Suppressor macrophage treated with lipopolysaccharide for 1 hour (primary cell): Measurements from ENCODE around the gene FBP1.

Experiments used
- DNase-seq, 3 donors: peaks; one replicate each; pipeline ENCODE4 v3.0.0-alpha.2; 2020 to 2022

Gene FBP1

GRCh38 chr9:94655739-94656138 is 16.4 kb upstream of the FBP1 start:
- no peak for DNase-seq

- peak; percentile 92 to 93 (median 93) for DNase-seq
Measured at GRCh38 chr9:94654165-94654894, 15.0 kb upstream of the FBP1 start.

GRCh38 chr9:94650949-94651348 is 11.6 kb upstream of the FBP1 start:
- DNase-seq, result no peak

- DNase-seq, result peak; percentile 75 to 90 (median 87)
Measured at GRCh38 chr9:94649100-94649819, 9.9 kb upstream of the FBP1 start.

- DNase-seq, result peak in 2 of 3 donors; percentile 23 to 39
Measured at GRCh38 chr9:94648185-94648584, 8.9 kb upstream of the FBP1 start.

- DNase-seq, result peak in 1 of 3 donors; percentile 37
Measured at GRCh38 chr9:94645901-94646300, 6.6 kb upstream of the FBP1 start.

- peak in 2 of 3 donors; percentile 32 to 57 for DNase-seq
Measured at GRCh38 chr9:94644543-94644942, 5.2 kb upstream of the FBP1 start.

- DNase-seq, result no peak
Measured at GRCh38 chr9:94643741-94644140, 4.4 kb upstream of the FBP1 start.

GRCh38 chr9:94643176-94643575 is 3.9 kb upstream of the FBP1 start:
- peak; percentile 87 to 92 (median 91) for DNase-seq

GRCh38 chr9:94642501-94642900 is 3.2 kb upstream of the FBP1 start:
- no peak for DNase-seq

- DNase-seq, result no peak
Measured at GRCh38 chr9:94639999-94640376, 670 bp upstream of the FBP1 start.

GRCh38 chr9:94638335-94639060 is 820 bp downstream of the FBP1 start:
- DNase-seq, result peak in 2 of 3 donors; percentile 32 to 38

- no peak for DNase-seq
Measured at GRCh38 chr9:94632737-94633136, 6.6 kb downstream of the FBP1 start.

GRCh38 chr9:94631599-94631998 is 7.7 kb downstream of the FBP1 start:
- no peak for DNase-seq

- no peak for DNase-seq
Measured at GRCh38 chr9:94630833-94631232, 8.5 kb downstream of the FBP1 start.

GRCh38 chr9:94630281-94630680 is 9.0 kb downstream of the FBP1 start:
- DNase-seq, result no peak

GRCh38 chr9:94627287-94627686 is 12.0 kb downstream of the FBP1 start:
- DNase-seq, result no peak

- no peak for DNase-seq
Measured at GRCh38 chr9:94625835-94626234, 13.5 kb downstream of the FBP1 start.

GRCh38 chr9:94624629-94625028 is 14.7 kb downstream of the FBP1 start:
- DNase-seq, result no peak

- peak; percentile 56 to 69 (median 58) for DNase-seq
Measured at GRCh38 chr9:94623253-94623652, 16.1 kb downstream of the FBP1 start.

- DNase-seq, result no peak
Measured at GRCh38 chr9:94622087-94622800, 17.1 kb downstream of the FBP1 start.

GRCh38 chr9:94619026-94619425 is 20.3 kb downstream of the FBP1 start:
- DNase-seq, result no peak

- no peak for DNase-seq
Measured at GRCh38 chr9:94613003-94613402, 26.3 kb downstream of the FBP1 start.
